ENCODE measurements around the gene KRT74. TPM values are rescaled to one million over a fixed set of nuclear protein-coding genes. Genes with fewer than 3 reads are reported as not detected.
"Not testable (repeated sequence)": the region's sequence is repeated elsewhere in the genome, so short reads cannot be mapped to it uniquely, and the experiment has no call there.

The KRT74 gene
- total RNA-seq, 1 donor from 2014 or later, result not detected

DNA sequence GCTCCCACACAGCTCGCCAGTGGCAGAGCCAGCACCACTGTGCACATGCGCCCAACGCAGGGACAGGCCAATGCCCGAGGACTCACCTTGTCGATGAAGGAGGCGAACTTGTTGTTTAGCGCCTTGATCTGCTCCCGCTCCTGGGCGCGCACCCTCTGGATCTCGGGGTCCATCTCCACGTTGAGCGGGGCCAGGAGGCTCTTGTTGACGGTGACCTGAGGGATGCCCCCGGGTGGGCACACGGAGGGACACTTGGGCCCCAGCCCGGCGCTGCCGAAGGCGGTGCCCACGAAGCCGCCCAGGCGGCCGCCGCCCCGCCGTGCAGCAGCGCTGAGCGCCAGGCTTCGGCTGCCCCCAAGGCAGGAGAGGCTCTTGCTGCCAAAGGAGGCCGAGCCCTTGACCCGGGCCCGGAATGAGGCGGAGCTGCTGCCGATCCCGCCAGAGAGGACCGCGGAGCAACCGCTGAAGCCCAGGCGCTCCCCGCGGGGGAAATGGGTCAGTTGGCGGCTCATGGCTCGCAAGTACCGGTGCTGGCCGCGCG is 27.4 kb upstream of the KRT74 start, which contains the start of gene KRT72:
Gene KRT72 (minus strand): TSS at position 523 of the 541 bp plus-strand sequence. CDS start 11 bp downstream, at position 512.
- Histone ChIP-seq H3K27me3 (ENCODE audit: control insufficient read depth, insufficient read depth, low read length) (peaks cover 43% of the 10 kb centered on the region), H3K4me3 (ENCODE audit: low read depth, low read length) (no peak within 1 kb of the TSS), H3K36me3 (ENCODE audit: control insufficient read depth, insufficient read depth, low read length) (no peaks in the 10 kb centered on the region)
- DNase-seq (ENCODE audit: low read depth), result no peak
- TF ChIP-seq, protein P1, sequence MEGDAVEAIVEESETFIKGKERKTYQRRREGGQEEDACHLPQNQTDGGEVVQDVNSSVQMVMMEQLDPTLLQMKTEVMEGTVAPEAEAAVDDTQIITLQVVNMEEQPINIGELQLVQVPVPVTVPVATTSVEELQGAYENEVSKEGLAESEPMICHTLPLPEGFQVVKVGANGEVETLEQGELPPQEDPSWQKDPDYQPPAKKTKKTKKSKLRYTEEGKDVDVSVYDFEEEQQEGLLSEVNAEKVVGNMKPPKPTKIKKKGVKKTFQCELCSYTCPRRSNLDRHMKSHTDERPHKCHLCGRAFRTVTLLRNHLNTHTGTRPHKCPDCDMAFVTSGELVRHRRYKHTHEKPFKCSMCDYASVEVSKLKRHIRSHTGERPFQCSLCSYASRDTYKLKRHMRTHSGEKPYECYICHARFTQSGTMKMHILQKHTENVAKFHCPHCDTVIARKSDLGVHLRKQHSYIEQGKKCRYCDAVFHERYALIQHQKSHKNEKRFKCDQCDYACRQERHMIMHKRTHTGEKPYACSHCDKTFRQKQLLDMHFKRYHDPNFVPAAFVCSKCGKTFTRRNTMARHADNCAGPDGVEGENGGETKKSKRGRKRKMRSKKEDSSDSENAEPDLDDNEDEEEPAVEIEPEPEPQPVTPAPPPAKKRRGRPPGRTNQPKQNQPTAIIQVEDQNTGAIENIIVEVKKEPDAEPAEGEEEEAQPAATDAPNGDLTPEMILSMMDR (IDR thresholded peaks at IDR 0.05; ENCODE audit: insufficient read depth, low read length, poor library complexity, severe bottlenecking), result no peak

DNA sequence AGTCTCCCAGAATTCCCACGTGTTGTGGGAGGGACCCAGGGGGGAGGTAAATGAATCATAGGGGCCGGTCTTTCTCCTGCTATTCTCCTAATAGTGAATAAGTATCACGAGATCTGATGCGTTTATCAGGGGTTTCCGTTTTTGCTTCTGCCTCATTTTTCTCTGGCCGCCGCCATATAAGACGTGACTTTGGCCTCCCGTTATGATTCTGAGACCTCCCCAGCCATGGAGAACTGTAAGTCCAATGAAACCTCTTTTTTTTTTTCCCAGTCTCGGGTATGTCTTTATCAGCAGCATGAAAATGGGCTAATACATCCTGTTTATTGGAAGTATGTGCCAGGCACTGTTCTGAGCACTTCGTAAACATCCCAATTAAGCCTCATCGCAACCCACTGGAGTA is 26.8 kb upstream of the KRT74 start:
- Histone ChIP-seq H3K4me3 (ENCODE audit: low read depth, low read length) (no peak overlapping the region), H3K36me3 (ENCODE audit: control insufficient read depth, insufficient read depth, low read length) (no peaks in the 10 kb centered on the region), H3K27me3 (ENCODE audit: control insufficient read depth, insufficient read depth, low read length) (peaks cover 43% of the 10 kb centered on the region)
- no peak for DNase-seq (ENCODE audit: low read depth)
- TF ChIP-seq, protein P1 (IDR thresholded peaks at IDR 0.05; ENCODE audit: insufficient read depth, low read length, poor library complexity, severe bottlenecking), result no peak

DNA sequence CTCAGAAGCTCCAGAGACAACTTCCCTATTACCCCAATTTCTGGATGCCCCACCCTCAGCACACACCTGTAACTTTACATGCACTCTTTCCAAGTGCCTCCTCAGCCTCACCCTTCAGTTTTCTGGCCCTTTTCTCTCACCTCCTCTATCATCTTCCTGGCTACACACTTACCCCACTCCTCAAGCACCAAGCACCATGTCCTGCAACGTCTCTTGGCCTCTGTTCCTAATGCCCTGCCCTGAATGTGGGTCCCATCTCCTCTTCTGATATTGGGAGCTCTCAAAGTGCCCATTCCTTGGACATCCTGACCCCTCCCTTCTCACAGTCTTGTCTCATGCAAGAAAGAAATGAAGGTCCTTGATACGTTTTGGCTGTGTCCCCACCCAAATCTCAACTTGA is 26.4 kb upstream of the KRT74 start:
- DNase-seq (ENCODE audit: low read depth), result no peak
- no peak overlapping the region for H3K4me3 ChIP-seq (ENCODE audit: low read depth, low read length)
- H3K36me3 ChIP-seq (ENCODE audit: control insufficient read depth, insufficient read depth, low read length), result no peaks in the 10 kb centered on the region
- H3K27me3 ChIP-seq (ENCODE audit: control insufficient read depth, insufficient read depth, low read length), result peaks cover 43% of the 10 kb centered on the region
- TF ChIP-seq, protein P1 (IDR thresholded peaks at IDR 0.05; ENCODE audit: insufficient read depth, low read length, poor library complexity, severe bottlenecking), result no peak

DNA sequence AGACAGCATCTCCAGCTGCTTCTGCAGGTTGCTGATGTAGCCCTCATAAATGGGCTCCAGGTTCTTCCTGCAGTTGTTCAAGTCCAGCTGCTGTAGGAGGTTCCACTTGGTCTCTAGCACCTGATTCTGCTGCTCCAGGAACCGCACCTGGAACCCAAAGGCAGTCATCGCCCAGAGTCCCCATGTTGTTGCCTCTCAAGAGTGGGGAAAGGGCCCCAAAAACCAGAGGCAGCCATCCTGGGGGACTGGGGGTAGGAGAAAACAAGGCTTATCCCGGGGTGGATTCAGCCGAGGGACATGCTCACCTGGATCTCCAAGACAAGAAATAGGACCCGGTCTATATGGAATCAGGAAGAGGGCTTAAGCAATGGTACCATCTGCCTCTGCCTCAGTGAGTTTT is 25.3 kb upstream of the KRT74 start:
- TF ChIP-seq, protein P1 (IDR thresholded peaks at IDR 0.05; ENCODE audit: insufficient read depth, low read length, poor library complexity, severe bottlenecking), result no peak
- H3K36me3 ChIP-seq (ENCODE audit: control insufficient read depth, insufficient read depth, low read length), result no peaks in the 10 kb centered on the region
- no peak overlapping the region for H3K4me3 ChIP-seq (ENCODE audit: low read depth, low read length)
- peaks cover 41% of the 10 kb centered on the region for H3K27me3 ChIP-seq (ENCODE audit: control insufficient read depth, insufficient read depth, low read length)
- DNase-seq (ENCODE audit: low read depth), result no peak

DNA sequence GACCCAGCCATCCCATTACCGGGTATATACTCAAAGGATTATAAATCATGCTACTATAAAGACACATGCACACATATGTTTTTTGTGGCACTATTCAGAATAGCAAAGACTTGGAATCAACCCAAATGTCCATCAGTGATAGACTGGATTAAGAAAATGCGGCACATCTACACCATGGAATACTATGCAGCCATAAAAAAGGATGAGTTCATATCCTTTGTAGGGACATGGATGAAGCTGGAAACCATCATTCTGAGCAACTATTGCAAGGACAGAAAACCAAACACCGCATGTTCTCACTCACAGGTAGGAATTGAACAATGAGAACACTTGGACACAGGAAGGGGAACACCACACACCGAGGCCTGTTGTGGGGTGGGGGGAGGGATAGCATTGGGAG is 20.6 kb upstream of the KRT74 start:
- not testable (repeated sequence) for H3K4me3 ChIP-seq (ENCODE audit: low read depth, low read length); DNase-seq (ENCODE audit: low read depth); H3K36me3 ChIP-seq (ENCODE audit: control insufficient read depth, insufficient read depth, low read length)
- H3K27me3 ChIP-seq (ENCODE audit: control insufficient read depth, insufficient read depth, low read length), result peaks cover 12% of the 10 kb centered on the region

DNA sequence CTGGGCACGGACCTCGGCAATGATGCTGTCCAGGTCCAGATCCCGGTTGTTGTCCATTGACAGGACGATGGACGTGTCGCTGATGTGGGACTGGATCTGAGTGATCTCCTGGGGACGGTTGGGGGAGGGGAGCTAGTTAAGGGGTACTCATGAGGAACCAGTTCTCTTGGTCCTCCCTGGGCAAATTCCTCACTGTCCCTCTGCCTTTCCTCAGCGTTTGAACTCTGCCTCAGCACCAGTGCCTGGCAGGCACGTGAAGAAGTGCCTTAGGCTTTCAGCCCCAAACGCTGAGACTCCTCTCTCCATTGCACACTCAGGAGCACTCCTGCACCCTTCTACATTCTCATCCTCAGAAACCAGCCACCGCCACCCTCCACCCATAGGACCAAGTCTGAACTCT is 17.9 kb upstream of the KRT74 start:
- peaks cover 4% of the 10 kb centered on the region for H3K27me3 ChIP-seq (ENCODE audit: control insufficient read depth, insufficient read depth, low read length)
- DNase-seq (ENCODE audit: low read depth), result no peak
- no peak overlapping the region for H3K4me3 ChIP-seq (ENCODE audit: low read depth, low read length)
- H3K36me3 ChIP-seq (ENCODE audit: control insufficient read depth, insufficient read depth, low read length), result no peaks in the 10 kb centered on the region
- TF ChIP-seq, protein P1 (IDR thresholded peaks at IDR 0.05; ENCODE audit: insufficient read depth, low read length, poor library complexity, severe bottlenecking), result no peak

Data from kidney epithelial cell (primary cell).